Epithelial cell of prostate (primary cell): ENCODE results near the gene TMEM247.
"Not testable (repeated sequence)": the region's sequence is repeated elsewhere in the genome, so short reads cannot be mapped to it uniquely, and the experiment has no call there.

Source experiments
- DNase-seq: peaks from one replicate; pipeline ENCODE4 v3.0.0-alpha.2; 2011; ENCODE audit warnings: low read depth, low spot score
- H3K27ac ChIP-seq: fragments of 450-650 bp; 2 replicates; pipeline ENCODE4 v1.5.1; 2017; ENCODE audit warnings: mild to moderate bottlenecking

Gene TMEM247

GRCh38 chr2:46456789-46457188 is 22.6 kb upstream of the TMEM247 start:
- H3K27ac ChIP-seq = no peak overlapping the region
- no peak for DNase-seq

- H3K27ac ChIP-seq = no peak overlapping the region
- DNase-seq = no peak
Observed at GRCh38 chr2:46458763-46459500, 20.4 kb upstream of the TMEM247 start.

- DNase-seq = no peak
Observed at GRCh38 chr2:46459694-46460093, 19.7 kb upstream of the TMEM247 start.

GRCh38 chr2:46460241-46460921 is 19.0 kb upstream of the TMEM247 start:
- DNase-seq = no peak
- H3K27ac ChIP-seq = no peak overlapping the region

More at GRCh38 chr2:46459694-46460093, 19.7 kb upstream of the TMEM247 start:
- no peak overlapping the region for H3K27ac ChIP-seq

- no peak for DNase-seq
- H3K27ac ChIP-seq = no peak overlapping the region
Observed at GRCh38 chr2:46461011-46461674, 18.2 kb upstream of the TMEM247 start.

GRCh38 chr2:46461709-46462171 is 17.6 kb upstream of the TMEM247 start:
- no peak overlapping the region for H3K27ac ChIP-seq
- DNase-seq = no peak

GRCh38 chr2:46462936-46463335 is 16.4 kb upstream of the TMEM247 start:
- no peak overlapping the region for H3K27ac ChIP-seq
- DNase-seq = no peak

GRCh38 chr2:46469116-46469515 is 10.2 kb upstream of the TMEM247 start:
- no peak overlapping the region for H3K27ac ChIP-seq
- peak; percentile 27 for DNase-seq

GRCh38 chr2:46469700-46470099 is 9.7 kb upstream of the TMEM247 start:
- no peak overlapping the region for H3K27ac ChIP-seq
- no peak for DNase-seq

GRCh38 chr2:46470114-46470628 is 9.2 kb upstream of the TMEM247 start:
- no peak for DNase-seq
- H3K27ac ChIP-seq = no peak overlapping the region

- DNase-seq = no peak
- no peak overlapping the region for H3K27ac ChIP-seq
Observed at GRCh38 chr2:46471019-46471583, 8.3 kb upstream of the TMEM247 start.

- H3K27ac ChIP-seq = no peak overlapping the region
- no peak for DNase-seq
Observed at GRCh38 chr2:46471697-46472096, 7.7 kb upstream of the TMEM247 start.

- not testable (repeated sequence) for H3K27ac ChIP-seq, DNase-seq
Observed at GRCh38 chr2:46472165-46472564, 7.2 kb upstream of the TMEM247 start.

GRCh38 chr2:46477462-46477861 is 1.9 kb upstream of the TMEM247 start:
- not testable (repeated sequence) for DNase-seq, H3K27ac ChIP-seq

- H3K27ac ChIP-seq = no peak overlapping the region
- DNase-seq = no peak
Observed at GRCh38 chr2:46477925-46478324, 1.4 kb upstream of the TMEM247 start.

GRCh38 chr2:46480562-46480961 is 1.2 kb downstream of the TMEM247 start:
- no peak for DNase-seq
- H3K27ac ChIP-seq = no peak overlapping the region

GRCh38 chr2:46481198-46482193 is 2.1 kb downstream of the TMEM247 start:
- peak; percentile 83 for DNase-seq
- no peak overlapping the region for H3K27ac ChIP-seq

- DNase-seq = no peak
Observed at GRCh38 chr2:46482490-46482889, 3.1 kb downstream of the TMEM247 start.

GRCh38 chr2:46485002-46485401 is 5.6 kb downstream of the TMEM247 start:
- DNase-seq = no peak

More at GRCh38 chr2:46482490-46482889, 3.1 kb downstream of the TMEM247 start:
- no peak overlapping the region for H3K27ac ChIP-seq

More at GRCh38 chr2:46485002-46485401, 5.6 kb downstream of the TMEM247 start:
- no peak overlapping the region for H3K27ac ChIP-seq
